AML-193 (cell line): ENCODE measurements around the gene SCN8A.

Experiments
- DNase-seq, 2 experiments: peaks; one replicate each; lab custom pipeline; 2025; lab: John Stamatoyannopoulos, UW

SCN8A gene

GRCh38 chr12:51833448-51834227 is 242.6 kb downstream of the SCN8A start:
- no peak for DNase-seq

GRCh38 chr12:51834411-51834810 is 243.4 kb downstream of the SCN8A start:
- no peak for DNase-seq

GRCh38 chr12:51836041-51836826 is 245.2 kb downstream of the SCN8A start:
- DNase-seq = no peak

- DNase-seq = no peak
Measured at GRCh38 chr12:51836827-51837173, 245.8 kb downstream of the SCN8A start.

- no peak for DNase-seq
Measured at GRCh38 chr12:51837286-51837685, 246.3 kb downstream of the SCN8A start.

GRCh38 chr12:51838036-51838435 is 247.0 kb downstream of the SCN8A start:
- DNase-seq = no peak

GRCh38 chr12:51838762-51839161 is 247.7 kb downstream of the SCN8A start:
- no peak for DNase-seq

- no peak for DNase-seq
Measured at GRCh38 chr12:51839310-51839947, 248.4 kb downstream of the SCN8A start.

GRCh38 chr12:51840966-51841365 is 249.9 kb downstream of the SCN8A start:
- no peak for DNase-seq

- no peak for DNase-seq
Measured at GRCh38 chr12:51841727-51842126, 250.7 kb downstream of the SCN8A start.

GRCh38 chr12:51844854-51845253 is 253.8 kb downstream of the SCN8A start:
- no peak for DNase-seq

- DNase-seq = no peak
Measured at GRCh38 chr12:51845482-51845881, 254.4 kb downstream of the SCN8A start.

- DNase-seq = no peak
Measured at GRCh38 chr12:51846271-51846691, 255.2 kb downstream of the SCN8A start.

- no peak for DNase-seq
Measured at GRCh38 chr12:51846911-51847642, 256.0 kb downstream of the SCN8A start.

- no peak for DNase-seq
Measured at GRCh38 chr12:51847643-51848325, 256.8 kb downstream of the SCN8A start.

GRCh38 chr12:51848326-51848727 is 257.3 kb downstream of the SCN8A start, which contains the start of gene FIGNL2:
Gene FIGNL2 (minus strand): TSS chr12:51848718. CDS start chr12:51822413, 26,305 bp downstream.
- DNase-seq = no peak

GRCh38 chr12:51848841-51849735 is 258.1 kb downstream of the SCN8A start:
- DNase-seq = no peak

- no peak for DNase-seq
Measured at GRCh38 chr12:51850081-51850964, 259.3 kb downstream of the SCN8A start.

GRCh38 chr12:51850965-51851299 is 259.9 kb downstream of the SCN8A start:
- DNase-seq = no peak
